ENCODE measurements around the gene NIPBL. TPM values are rescaled to one million over a fixed set of nuclear protein-coding genes. Genes with fewer than 3 reads are reported as not detected.
"Not testable (repeated sequence)": the region's sequence is repeated elsewhere in the genome, so short reads cannot be mapped to it uniquely, and the experiment has no call there.

The NIPBL gene
- total RNA-seq, 1 donor from 2014 or later = 90.3 TPM

DNA sequence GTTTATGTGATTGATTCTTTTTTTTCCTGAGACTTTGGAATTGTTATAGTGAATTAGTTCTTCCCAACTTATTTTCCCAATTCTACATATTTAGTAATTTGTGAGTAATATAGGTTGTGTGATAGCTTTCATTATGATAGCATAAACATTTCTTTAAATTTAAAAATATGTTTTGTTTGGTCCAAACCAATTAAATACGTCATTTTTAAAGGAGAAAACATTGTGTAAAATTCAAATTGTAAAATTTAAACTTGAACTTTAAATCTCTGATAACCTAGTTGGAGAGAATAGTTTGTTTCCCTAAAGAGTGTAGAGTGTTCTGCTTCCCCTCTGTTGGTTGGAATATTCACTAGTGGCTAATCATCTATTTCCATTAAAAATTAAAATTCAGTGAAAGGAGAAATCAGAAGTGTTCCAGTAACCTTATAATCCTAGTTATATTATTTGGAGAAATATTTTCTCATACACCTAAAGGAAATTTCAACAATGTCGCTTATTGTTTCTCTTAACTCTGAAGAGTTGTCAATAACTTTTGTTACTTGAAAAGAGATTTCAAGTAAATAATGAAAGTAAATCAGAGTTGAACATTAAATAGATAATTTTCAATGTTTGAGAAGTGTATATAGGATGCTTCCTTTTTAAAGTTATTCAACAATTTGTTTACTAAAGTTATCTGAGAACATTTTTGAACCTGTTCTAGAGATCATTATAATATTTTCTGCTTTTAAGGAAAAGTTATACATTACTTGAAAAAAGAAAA is 2.9 kb downstream of the NIPBL start:
- DNase-seq = no peak

DNA sequence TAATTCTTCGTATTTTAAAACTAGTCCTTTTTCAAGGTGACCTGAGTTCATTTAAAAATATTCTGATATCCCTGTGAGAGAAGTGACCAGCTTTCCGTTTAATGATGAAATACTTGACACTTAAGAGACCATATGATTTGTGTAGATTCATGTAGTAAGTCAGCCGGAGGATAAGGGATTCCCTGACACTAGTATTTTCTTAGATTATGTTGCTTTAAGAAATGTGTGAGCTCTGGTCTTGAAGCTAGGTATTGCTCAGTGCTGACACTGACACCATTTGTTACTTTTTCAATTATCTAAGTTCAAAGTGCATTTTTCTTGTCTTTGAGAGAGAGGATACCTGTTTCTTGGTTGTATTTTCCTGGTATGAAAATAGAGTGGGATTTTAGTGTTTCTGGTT is 4.2 kb downstream of the NIPBL start:
- no peak for DNase-seq

DNA sequence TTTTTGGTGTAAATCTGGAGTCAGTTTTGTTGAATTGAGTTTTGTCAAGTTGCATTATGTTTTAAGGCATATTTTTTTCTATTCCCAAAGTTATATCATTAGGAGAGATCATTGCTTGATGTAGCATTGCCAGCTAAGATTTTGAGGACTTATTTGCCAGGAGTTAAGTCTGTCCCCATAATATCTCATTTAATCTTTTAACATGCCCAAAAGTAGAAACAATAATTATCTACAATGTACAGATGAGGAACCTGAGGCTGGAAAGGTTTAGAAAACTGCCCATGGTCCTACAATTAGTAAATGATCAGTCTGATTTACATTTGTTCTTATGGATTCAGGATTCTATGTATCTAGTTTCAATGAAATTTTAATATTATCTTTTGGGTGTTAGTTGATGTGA is 4.7 kb downstream of the NIPBL start:
- no peak for DNase-seq

DNA sequence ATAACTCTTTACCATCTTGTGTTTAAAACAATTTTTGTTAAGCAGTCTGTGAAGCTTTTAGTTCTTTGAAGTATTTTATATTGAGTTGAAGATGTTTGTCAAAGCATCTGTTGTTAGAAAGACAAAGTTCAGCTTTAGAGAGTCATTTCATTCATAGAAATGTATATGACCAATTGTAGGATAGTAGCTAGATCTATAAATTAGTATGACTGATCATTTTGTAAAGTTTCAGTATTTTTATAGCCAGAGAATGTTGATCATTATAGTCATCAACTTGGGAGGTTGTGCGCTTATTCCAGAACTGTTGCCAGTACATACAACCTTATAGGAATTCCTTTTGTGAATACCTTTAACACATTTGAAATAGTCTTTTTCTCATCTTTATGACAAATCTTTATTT is 5.2 kb downstream of the NIPBL start:
- no peak for DNase-seq

DNA sequence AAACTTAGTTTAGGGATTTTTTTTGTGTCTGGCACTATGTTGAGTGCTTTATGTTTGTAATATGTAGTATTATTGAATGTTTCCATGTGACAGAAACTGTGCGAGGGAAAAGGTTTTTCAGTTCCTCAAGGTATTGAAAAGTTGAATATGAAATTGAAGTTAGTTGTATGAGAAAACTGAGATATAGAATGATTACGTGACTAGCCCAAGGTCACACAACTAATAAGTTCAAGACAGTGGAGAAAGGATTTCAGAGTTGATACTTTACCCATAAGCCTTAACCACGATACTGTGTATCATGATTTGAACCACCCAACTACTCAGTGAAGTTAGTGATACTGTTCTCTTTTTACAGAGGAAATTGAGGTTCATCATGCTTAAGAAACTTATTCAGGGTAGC is 5.7 kb downstream of the NIPBL start:
- no peak for DNase-seq

DNA sequence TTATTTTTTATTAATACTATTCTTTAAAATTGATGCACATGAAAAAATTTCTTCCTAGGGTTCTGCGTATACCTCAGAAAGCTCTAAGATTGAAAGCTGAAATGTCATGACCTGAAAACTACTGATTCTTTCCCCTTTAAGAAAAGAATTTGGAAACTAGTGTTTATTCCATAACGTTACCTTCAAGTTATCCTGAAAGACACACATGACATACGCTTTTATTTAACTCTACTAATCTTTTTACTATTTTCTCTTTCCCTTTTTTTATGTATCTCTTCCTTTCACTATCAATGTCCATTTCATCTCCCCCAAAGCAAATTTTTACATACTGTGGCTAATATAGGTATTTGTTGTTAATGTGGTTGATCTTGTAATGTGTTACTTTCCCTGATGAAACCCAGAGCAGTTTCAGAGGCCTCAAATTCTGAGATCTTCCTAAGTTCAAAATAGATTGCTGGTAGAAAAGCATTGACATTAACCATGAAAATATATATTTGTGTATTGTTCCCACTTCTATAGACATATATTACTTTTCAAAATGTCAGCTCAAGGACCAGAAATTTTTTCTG is 7.4 kb downstream of the NIPBL start:
- DNase-seq = no peak

DNA sequence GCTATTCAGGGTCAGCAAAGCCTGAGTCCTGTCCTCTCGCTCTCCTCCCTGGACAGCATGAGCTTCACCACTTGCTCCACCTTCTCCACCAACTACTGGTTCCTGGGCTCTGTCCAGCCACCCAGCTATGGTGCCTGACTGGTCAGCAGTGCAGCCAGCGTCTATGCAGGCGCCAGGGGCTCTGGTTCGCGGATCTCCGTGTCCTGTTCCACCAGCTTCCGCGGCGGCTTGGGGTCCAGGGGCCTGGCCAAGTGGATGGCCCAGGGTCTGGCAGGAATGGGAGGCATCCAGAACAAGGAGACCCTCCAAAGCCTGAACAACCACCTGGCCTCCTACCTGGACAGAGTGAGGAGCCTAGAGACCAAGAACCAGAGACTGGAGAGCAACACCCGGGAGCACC is 8.6 kb downstream of the NIPBL start:
- no peak for DNase-seq

DNA sequence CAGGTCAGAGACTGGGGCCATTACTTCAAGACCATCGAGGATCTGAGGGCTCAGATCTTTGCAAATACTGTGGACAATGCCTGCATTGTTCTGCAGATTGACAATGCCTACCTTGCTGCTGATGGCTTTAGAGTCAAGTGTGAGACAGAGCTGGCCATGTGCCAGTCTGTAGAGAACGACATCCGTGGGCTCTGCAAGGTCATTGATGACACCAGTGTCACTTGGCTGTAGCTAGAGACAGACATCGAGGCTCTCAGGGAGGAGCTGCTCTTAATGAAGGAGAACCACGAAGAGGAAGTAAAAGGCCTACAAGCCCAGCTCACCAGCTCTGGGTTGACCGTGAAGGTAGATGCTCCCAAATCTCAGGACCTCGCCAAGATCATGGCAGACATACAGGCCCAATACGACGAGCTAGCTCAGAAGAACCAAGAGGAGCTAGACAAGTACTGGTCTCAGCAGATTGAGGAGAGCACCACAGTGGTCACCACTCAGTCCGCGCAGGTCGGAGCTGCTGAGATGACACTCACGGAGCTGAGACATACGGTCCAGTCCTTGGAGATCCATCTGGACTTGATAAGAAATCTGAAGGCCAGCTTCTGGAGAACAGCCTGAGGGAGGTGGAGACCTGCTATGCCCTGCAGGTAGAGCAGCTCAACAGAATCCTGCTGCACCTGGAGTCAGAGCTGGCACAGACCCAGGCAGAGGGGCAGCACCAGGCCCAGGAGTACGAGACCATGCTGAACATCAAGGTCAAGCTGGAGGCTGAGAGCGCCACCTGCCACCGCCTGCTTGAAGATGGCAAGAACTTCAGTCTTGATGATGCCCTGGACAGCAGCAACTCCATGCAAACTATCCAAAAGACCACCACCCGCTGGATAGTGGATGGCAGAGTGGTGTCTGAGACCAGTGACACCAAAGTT is 9.3 kb downstream of the NIPBL start:
- DNase-seq = no peak

DNA sequence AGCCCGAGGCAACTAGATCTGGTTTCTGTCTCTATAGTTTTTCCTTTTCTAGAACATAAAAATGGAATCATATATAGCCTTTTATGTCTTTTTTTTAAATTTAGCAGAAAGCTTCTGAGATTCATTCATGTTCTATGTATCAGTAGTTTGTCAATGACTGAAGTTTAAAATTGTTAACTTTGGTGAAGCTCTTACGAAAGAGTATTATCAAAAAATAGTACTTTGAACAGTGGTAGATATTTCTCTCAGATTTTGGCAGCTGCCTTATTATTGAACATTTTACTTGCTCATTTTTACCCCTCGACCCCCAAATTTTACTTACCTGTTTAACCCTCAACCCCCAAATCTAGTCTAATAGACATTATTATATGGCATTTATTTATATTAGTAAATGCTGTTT is 10.2 kb downstream of the NIPBL start:
- no peak for DNase-seq

DNA sequence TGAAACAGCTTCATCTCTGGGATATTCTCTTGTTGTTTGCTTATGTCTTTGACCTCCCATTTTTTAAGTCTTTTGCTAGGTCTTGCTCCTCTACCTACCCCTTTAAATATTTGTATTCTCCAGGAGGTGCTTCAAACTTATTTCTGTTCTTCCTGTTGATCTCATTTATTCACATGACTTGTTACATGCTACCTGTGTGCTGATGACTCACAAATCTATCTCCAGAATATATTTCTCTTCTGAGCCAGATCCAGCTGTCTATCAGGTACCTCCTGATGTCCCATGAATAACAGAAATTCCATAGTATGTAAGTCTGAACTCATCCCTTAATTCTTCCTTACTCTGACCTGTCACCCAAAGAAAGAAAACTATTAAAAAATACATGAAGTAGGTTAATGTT is 11.0 kb downstream of the NIPBL start:
- no peak for DNase-seq

DNA sequence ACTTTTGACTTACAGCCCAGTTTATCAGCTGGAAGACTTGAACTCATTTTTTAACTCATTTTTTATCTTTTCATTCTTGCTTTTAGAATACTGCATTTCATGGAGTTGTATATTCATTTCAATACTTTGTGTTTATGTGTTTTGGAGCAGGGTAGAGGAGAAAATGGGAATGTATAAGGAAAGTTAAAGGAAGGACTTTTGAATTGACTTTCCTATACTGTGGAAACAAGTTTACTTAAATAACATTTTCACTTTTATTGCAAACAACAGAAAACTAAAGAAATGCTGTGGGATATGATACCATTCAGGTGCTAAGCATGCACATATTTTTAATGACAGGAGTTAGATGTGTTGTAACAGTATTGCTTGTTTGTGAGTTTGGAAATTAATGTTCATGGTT is 11.7 kb downstream of the NIPBL start:
- DNase-seq = no peak

DNA sequence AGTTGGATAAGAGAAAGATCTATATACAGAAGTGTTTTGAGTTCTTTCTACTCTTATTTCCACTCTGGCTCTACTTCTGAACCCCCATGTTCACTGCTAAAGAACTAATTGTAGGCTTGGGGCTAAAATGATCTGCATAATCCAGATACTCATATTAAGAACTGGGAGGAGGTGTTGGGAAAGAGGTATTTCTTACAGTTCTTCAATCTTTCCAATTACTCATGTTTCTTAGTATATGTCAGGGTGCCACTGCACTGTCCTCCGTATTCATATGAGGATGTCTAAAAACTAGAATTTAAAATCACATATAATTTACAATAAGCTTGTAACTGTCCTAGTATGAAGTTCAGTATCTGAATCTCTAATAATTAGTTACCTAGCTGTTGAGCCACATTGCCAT is 12.7 kb downstream of the NIPBL start:
- no peak for DNase-seq

DNA sequence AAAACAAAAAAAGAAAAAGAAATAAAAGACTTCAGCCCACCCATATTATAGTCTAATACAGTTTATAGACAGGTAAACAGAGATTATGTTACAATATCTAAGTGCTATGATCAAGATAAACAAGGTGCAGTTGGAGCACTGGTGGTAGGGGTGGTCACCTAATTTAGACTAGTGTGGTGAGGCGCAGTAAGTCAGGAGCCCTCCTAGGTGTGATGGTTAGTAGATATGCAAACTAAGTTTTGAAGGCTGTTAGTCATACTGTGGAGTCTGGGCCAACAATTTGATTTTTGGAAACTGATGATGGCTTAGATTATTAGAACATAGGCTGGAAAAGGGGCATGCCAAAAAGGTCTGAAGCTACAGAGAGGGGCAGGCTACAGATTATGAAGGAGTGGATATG is 14.7 kb downstream of the NIPBL start:
- DNase-seq = no peak

DNA sequence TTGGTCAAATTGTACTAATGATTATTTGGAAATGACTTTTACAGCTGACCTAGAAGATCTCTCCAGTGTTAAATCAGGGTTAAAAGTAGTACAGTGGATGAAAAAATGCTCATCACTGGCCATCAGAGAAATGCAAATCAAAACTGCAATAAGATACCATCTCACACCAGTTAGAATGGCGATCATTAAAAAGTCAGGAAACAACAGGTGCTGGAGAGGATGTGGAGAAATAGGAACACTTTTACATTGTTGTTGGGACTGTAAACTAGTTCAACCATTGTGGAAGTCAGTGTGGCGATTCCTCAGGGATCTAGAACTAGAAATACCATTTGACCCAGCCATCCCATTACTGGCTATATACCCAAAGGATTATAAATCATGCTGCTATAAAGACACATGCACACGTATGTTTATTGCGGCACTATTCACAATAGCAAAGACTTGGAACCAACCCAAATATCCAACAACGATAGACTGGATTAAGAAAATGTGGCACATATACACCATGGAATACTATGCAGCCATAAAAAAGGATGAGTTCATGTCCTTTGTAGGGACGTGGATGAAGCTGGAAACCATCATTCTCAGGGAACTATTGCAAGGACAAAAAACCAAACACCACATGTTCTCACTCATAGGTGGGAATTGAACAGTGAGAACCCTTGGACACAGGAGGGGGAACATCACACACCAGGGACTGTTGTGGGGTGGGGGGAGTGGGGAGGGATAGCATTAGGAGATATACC is 15.7 kb downstream of the NIPBL start:
- not testable (repeated sequence) for DNase-seq

DNA sequence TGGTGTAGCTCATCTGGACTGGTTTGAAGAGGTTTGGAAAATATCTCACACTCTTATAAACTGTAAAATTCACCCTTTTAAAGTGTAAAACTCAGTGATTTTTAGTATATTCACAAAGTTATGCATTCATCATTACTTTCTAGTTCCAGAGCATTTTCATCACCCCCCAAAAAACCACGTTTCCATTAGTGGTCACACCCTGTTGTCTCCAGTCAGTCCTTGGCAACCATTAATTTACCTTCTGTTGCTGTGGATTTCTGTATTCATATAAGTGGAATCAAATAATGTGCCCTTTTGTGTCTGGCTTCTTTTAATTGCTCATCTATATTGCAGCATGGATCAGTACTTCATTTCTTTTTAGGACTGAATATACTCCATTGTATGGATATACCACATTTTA is 18.4 kb downstream of the NIPBL start:
- no peak for DNase-seq

DNA sequence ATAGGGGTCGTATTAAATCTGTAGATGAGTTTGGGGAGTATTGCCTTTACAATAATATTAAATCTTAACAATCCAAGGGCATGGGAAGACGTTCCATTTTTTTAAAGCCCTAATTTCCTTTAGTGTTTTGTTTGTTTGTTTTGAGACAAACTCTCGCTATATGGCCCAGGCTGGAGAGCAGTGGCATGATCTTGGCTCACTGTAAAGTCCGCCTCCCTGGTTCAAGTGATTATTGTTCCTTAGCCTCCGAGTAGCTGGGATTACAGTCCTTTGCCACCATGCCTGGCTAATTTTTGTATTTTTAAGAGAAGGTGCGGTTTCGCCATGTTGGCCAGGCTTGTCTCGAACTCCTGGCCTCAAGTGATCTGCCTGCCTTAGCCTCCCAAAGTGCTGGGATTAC is 19.9 kb downstream of the NIPBL start:
- DNase-seq = no peak

DNA sequence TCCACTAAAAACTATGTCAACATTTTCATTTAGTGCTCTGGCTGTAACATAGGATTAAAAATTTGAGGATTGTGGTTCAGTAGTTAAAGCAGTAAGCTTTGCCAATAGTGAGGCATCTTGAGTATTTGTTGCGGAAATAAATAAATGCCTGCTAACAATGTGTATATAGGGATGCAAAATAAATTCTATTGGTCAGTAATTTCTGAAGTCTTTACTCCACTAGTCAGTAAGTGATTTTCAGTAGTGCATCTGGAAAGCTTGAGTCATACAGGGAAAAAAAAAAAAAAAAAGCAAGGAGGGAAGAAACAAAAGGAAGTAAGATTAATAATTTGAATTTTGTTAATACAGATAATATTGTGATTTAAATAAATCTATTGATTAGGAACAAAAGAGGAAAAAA is 21.0 kb downstream of the NIPBL start:
- DNase-seq = no peak

DNA sequence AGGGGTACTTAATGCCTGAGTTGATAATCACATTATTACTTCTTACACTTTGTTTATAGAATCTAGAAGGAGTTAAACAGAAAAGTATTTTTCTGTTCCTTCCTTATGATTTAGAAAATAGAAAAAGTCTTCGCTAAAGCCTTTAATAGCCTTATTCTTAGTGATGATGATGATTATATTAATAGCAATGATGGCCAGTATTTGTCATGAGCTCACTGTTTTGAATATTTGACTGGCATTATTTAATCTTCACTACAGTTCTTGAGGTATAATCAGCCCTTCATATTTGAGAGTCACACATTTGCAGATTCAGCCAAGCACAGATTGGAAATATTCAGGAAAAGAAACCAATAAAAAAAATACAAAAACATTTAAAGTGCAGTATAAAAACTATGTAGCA is 23.3 kb downstream of the NIPBL start:
- DNase-seq = no peak

DNA sequence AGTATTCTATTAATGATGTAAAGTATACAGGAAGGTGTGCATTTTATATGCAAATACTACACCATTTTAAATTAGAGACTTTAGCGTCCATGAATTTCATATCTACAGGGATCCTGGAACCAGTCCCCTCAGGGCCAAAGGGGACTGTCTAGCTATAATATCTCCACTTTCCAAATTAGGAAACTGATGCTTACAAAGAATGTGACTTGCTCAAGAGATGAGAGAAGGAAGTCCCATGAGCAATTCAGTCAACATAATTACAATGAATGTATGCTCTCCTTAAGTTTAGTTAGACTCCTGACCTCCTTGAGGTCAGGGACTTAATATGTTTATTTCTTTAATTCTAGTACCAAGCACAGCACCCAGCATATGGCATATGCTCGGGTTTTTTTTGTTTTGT is 23.7 kb downstream of the NIPBL start:
- DNase-seq = no peak

DNA sequence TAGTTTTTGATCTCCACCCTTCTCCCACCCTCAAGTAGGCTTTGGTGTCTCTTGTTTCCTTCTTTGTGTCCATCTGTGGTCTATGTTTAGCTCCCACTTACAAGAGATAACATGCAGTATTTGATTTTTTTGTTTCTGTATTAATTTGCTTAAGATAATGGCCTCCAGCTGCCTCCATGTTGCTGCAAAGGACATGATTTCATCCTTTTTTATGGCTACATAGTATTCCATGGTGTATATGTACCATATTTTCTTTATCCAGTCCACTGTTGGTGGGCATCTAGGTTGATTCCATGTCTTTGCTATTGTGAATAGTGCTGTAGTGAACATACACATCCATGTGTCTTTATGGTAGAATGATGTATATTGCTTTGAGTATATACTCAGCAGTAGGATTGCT is 24.5 kb downstream of the NIPBL start:
- DNase-seq = not testable (repeated sequence)

DNA sequence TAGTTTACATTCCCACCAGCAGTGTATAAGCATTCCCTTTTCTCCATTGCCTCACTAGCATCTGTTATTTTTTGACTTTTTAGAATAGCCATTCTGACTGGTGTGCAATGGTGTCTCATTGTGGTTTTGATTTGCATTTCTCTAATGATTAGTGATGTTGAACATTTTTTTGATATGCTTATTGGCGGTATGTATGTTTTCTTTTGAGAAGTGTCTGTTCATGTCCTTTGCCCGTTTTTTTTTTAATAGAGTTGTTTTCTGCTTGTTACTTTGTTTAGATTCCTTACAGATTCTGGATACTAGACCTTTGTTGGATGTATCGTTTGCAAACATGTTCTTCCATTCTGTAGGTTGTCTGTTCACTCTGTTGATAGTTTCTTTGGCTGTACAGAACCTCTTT is 25.3 kb downstream of the NIPBL start:
- DNase-seq = no peak

DNA sequence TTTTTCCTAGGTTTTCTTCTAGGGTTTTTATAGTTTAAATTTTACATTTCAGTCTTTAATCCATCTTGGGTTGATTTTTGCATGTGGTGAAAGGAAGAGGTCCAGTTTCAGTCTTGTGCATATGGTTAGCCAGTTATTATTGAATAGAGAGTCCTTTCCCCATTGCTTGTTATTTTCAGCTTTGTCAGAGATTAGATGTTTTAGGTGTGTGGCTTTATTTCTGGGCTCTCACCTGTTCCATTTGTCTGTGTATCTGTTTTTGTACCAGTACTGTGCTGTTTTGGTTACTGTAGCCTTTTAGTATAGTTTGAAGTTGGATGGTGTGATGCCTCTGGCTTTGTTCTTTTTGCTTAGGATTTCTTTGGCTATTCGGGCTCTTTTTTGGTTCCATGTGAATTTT is 25.8 kb downstream of the NIPBL start:
- no peak for DNase-seq

DNA sequence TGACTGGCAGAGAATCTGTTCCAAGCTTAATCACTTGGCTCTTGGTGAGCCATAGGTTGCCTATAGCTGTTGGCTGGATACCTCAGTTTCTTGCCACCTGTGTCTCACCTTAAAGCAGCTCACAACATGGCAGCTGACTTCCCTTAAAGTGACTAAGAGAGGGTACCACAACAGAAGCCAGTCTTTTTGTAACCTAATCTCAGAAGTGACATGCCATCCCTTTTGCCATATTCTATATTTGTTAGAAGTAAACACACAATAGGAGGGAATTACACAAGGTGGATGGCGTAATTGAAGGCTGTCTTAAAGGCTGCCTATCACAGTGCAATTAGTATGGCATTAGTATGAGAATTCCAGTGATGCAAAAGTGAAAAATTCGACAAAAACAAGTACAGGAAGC is 28.1 kb downstream of the NIPBL start:
- no peak for DNase-seq

Measured in skin of body (tissue), 2 donors.